ENCODE data around the gene KLHDC8B.
A peak's percentile ranks its signal among the peaks of the same experiment; 100 is the strongest.

KLHDC8B gene

DNA sequence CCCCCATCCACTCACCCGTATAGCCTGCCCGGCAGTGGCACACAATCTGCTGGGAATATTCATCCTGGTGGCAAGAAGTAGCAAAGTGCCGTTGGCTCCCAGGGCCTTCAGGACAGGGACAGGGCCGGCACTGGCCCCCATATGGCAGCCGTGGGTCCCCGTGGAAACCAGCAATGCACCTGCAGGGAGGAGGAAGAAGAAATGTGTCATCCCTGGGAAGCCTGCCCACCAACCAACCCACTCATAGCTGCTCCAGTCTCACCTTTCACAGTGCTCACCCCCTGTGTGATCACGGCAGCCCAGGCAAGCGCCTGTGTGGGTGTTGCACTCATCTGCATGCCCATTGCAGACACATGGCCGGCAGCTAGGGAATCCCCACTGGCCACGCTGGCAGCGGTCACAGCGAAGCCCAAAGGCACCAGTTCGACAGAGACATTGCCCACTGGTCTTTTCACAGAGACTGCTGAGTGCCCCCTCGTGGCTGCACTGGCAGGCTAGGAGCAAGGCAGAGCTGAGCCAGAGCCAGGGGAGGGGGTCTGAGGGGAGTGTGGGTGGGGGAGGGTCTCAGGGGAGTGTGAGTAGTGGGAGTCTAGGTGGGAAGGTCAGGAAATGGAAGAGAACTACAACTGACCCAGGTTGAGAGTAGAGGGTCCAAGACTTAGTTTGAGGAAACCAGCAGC, 46.3 kb upstream of the KLHDC8B start:
- TF ChIP-seq, protein P1, sequence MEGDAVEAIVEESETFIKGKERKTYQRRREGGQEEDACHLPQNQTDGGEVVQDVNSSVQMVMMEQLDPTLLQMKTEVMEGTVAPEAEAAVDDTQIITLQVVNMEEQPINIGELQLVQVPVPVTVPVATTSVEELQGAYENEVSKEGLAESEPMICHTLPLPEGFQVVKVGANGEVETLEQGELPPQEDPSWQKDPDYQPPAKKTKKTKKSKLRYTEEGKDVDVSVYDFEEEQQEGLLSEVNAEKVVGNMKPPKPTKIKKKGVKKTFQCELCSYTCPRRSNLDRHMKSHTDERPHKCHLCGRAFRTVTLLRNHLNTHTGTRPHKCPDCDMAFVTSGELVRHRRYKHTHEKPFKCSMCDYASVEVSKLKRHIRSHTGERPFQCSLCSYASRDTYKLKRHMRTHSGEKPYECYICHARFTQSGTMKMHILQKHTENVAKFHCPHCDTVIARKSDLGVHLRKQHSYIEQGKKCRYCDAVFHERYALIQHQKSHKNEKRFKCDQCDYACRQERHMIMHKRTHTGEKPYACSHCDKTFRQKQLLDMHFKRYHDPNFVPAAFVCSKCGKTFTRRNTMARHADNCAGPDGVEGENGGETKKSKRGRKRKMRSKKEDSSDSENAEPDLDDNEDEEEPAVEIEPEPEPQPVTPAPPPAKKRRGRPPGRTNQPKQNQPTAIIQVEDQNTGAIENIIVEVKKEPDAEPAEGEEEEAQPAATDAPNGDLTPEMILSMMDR (conservative IDR thresholded peaks at IDR 0.05; ENCODE audit: low read depth, low read length) = no peak
- no peak overlapping the region for H3K4me3 ChIP-seq (ENCODE audit: low read length)
- no peak for DNase-seq (ENCODE audit: low read depth)

- no peak overlapping the region for H3K4me3 ChIP-seq (ENCODE audit: low read length)
- DNase-seq (ENCODE audit: low read depth) = no peak
- TF ChIP-seq, protein P1 (conservative IDR thresholded peaks at IDR 0.05; ENCODE audit: low read depth, low read length) = no peak
These were observed 40.4 kb upstream of the KLHDC8B start for GRCh38 chr3:49131040-49131439.

GRCh38 chr3:49131576-49131975, 39.8 kb upstream of the KLHDC8B start:
- peak overlapping the region; percentile 64 for H3K4me3 ChIP-seq (ENCODE audit: low read length)
- TF ChIP-seq, protein P1 (conservative IDR thresholded peaks at IDR 0.05; ENCODE audit: low read depth, low read length) = no peak
- no peak for DNase-seq (ENCODE audit: low read depth)

- TF ChIP-seq, protein P1 (conservative IDR thresholded peaks at IDR 0.05; ENCODE audit: low read depth, low read length) = no peak
- H3K4me3 ChIP-seq (ENCODE audit: low read length) = peak overlapping the region; percentile 64
These were observed 39.3 kb upstream of the KLHDC8B start for GRCh38 chr3:49132073-49132436.

GRCh38 chr3:49132437-49133225, 38.8 kb upstream of the KLHDC8B start, which contains the start of gene LAMB2:
Gene LAMB2 (minus strand): TSS chr3:49133050. CDS start chr3:49132867, 183 bp downstream.
- DNase-seq (ENCODE audit: low read depth) = peak; percentile 54
- TF ChIP-seq, protein P1 (conservative IDR thresholded peaks at IDR 0.05; ENCODE audit: low read depth, low read length) = peak; percentile 30
- H3K4me3 ChIP-seq (ENCODE audit: low read length) = peak within 1 kb of the TSS; percentile 64

More at GRCh38 chr3:49132073-49132436, 39.3 kb upstream of the KLHDC8B start:
- DNase-seq (ENCODE audit: low read depth) = no peak

GRCh38 chr3:49133226-49133951, 38.0 kb upstream of the KLHDC8B start:
- TF ChIP-seq, protein P1 (conservative IDR thresholded peaks at IDR 0.05; ENCODE audit: low read depth, low read length) = no peak
- H3K4me3 ChIP-seq (ENCODE audit: low read length) = peak overlapping the region; percentile 64
- peak; percentile 67 for DNase-seq (ENCODE audit: low read depth)
